ENCODE results near the gene CER1. TPM values are rescaled to one million over a fixed set of nuclear protein-coding genes. Genes with fewer than 3 reads are reported as not detected.

CER1 gene
- total RNA-seq, 1 experiment from 2014 or later: not detected

DNA sequence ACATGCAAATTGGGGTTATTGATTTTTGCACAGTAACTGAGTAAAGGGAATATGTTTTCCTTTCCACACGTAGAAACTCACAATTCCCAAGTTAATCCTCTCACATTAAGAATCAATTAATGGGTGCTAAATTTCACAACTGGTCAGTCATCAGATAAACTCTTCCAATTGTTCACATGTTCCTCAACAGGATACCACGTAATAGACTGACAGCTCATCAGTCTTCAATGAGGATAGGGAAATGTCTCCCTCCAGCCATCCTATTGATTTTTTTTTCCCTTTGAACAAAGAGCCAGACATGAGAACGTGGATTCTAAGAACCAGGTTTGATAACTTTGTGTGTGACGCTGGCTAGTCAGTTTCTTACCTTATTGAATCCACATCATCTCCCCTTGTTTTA is 768 bp upstream of the CER1 start (continued):
- TF ChIP-seq EZH2phosphoT487 (IDR thresholded peaks at IDR 0.05; ENCODE audit: borderline replicate concordance): no peak
- no peak for TF ChIP-seq POLR2AphosphoS5 (IDR thresholded peaks at IDR 0.05; ENCODE audit: low read depth, low read length)

DNA sequence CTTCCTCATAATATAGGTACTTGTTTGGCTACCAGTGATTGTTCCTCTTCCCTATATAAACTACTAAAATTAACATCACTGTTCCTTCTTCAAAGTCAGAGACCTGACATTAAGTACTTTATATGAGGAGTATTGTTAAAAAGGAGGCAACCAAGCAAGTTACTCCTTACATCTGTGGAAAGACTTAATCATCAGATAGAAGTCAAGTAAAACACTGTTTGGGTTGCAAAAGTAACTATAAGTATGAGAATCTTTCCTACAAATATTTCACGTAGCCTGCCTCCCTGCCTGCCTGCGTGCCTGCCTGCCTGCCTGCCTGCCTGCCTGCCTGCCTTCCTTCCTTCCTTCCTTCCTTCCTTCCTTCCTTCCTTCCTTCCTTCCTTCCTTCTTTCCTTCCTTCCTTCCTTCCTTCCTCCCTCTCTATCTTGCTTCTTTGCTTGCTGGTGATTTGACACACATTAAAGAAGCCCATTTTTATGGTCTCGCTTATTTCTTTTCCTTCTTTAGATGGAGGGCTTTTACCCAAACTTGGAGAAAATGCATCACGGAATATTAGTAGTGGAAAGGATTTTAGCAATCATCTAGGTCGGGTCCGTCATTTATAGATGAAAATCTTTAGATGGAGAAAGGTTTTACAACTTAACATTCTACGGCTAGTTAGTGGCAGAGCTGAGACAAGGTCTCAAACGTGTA is 3.2 kb downstream of the CER1 start:
- RAD21 ChIA-PET (ENCODE audit: low non-redundant PET in 1 of 2, low total read pairs in 2 of 2, uncharacterized antibody in 2 of 2, unreplicated experiment in 2 of 2): no interaction called here
- no peak for ATAC-seq
- no peaks in the 10 kb centered on the region for H3K9me2 ChIP-seq (ENCODE audit: insufficient read depth)
- H3K27ac ChIP-seq (ENCODE audit: low read depth, low read length): no peak overlapping the region
- CTCF ChIA-PET: no interaction called here
- no peaks in the 10 kb centered on the region for H3K79me2 ChIP-seq (ENCODE audit: insufficient read depth, low read length)
- DNase-seq (ENCODE audit: low read depth, low spot score): no peak
- TF ChIP-seq POLR2AphosphoS5 (IDR thresholded peaks at IDR 0.05; ENCODE audit: low read depth, low read length): no peak
- TF ChIP-seq, protein P1, sequence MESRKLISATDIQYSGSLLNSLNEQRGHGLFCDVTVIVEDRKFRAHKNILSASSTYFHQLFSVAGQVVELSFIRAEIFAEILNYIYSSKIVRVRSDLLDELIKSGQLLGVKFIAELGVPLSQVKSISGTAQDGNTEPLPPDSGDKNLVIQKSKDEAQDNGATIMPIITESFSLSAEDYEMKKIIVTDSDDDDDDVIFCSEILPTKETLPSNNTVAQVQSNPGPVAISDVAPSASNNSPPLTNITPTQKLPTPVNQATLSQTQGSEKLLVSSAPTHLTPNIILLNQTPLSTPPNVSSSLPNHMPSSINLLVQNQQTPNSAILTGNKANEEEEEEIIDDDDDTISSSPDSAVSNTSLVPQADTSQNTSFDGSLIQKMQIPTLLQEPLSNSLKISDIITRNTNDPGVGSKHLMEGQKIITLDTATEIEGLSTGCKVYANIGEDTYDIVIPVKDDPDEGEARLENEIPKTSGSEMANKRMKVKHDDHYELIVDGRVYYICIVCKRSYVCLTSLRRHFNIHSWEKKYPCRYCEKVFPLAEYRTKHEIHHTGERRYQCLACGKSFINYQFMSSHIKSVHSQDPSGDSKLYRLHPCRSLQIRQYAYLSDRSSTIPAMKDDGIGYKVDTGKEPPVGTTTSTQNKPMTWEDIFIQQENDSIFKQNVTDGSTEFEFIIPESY (IDR thresholded peaks at IDR 0.05; ENCODE audit: extremely low read depth, insufficient replicate concordance, low read length): no peak
- TF ChIP-seq, protein P2, sequence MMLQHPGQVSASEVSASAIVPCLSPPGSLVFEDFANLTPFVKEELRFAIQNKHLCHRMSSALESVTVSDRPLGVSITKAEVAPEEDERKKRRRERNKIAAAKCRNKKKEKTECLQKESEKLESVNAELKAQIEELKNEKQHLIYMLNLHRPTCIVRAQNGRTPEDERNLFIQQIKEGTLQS (IDR thresholded peaks at IDR 0.05): no peak
- no peaks in the 10 kb centered on the region; the same call in 1 of the 2 replicates for H4K20me1 ChIP-seq (ENCODE audit: insufficient read depth)
- no peak overlapping the region for H3K4me2 ChIP-seq (ENCODE audit: low read length)
- no peak overlapping the region for H3K9ac ChIP-seq (ENCODE audit: low read length)
- H3K4me3 ChIP-seq (replicated peaks in 1 of 2; ENCODE audit: low read depth in 1 of 2, low read length in 2 of 2): no peak overlapping the region
- no peaks in the 10 kb centered on the region for H3K36me3 ChIP-seq (ENCODE audit: control insufficient read depth in 1 of 2, insufficient read depth in 2 of 2, low read length in 2 of 2)
- no peak overlapping the region for H2AFZ ChIP-seq (ENCODE audit: low read depth, low read length, poor library complexity, severe bottlenecking)
- H3K9me3 ChIP-seq (ENCODE audit: control insufficient read depth in 1 of 2, insufficient read depth in 1 of 2, low read depth in 1 of 2, low read length in 2 of 2): no peaks in the 10 kb centered on the region
- POLR2A ChIA-PET: no interaction called here
- BruUV-seq (replicated peaks): no TSS peak
- H3K4me1 ChIP-seq (ENCODE audit: control insufficient read depth in 1 of 2, insufficient read depth in 2 of 2, low read length in 2 of 2): no peaks in the 10 kb centered on the region
- H3K27me3 ChIP-seq (ENCODE audit: insufficient read depth, low read length): peaks cover 49% of the 10 kb centered on the region
- intact Hi-C loops (cut with micrococcal nuclease): no loop called here

Data from HCT116 (cell line).